Mucosa of descending colon (tissue), 3 donors: ENCODE measurements around the gene ARSB. TPM values are rescaled to one million over a fixed set of nuclear protein-coding genes. Genes with fewer than 3 reads are reported as not detected.

ENCODE experiments used
- ATAC-seq: fragments of 200-7000 bp; cut with Tn5 transposase; one replicate; pipeline ENCODE4 v1.9.1; 2020; ENCODE audit warnings: mild to moderate bottlenecking, moderate library complexity
- DNase-seq, 3 donors: peaks; one replicate each; pipeline ENCODE4 v3.0.0-alpha.2; 2020
- H3K36me3 ChIP-seq: fragments of 200-600 bp; one replicate; pipeline ENCODE4 v1.8.0; 2021; ENCODE audit warnings: low read depth, mild to moderate bottlenecking
- H3K4me1 ChIP-seq: fragments of 200-600 bp; one replicate; pipeline ENCODE4 v1.8.0; 2021; ENCODE audit warnings: low read depth, mild to moderate bottlenecking
- H3K4me3 ChIP-seq: fragments of 200-600 bp; one replicate; pipeline ENCODE4 v1.8.0; 2021; ENCODE audit warnings: mild to moderate bottlenecking
- H3K9me3 ChIP-seq: fragments of 200-600 bp; one replicate; pipeline ENCODE4 v1.8.0; 2021; ENCODE audit warnings: mild to moderate bottlenecking
- CTCF ChIP-seq: fragments of 200-600 bp; IDR thresholded peaks from one replicate; pipeline ENCODE4 v1.8.0; 2022; ENCODE audit warnings: antibody characterized with exemption, mild to moderate bottlenecking
- intact Hi-C, 2 donors: fragments of 100-400 bp; cut with DNase I in 1 of 2; cut with micrococcal nuclease in 1 of 2; formaldehyde crosslinking; loops; one replicate each; pipeline versions ENCODE4 v1.11.0 to v1.11.1; 2022; cut with DNase I, micrococcal nuclease
- total RNA-seq, 3 donors: library from RNA; stranded (reverse); fragmentation: NEBNext Ultra II Directional in 2 of 3; extraction: Animal tissue kit (Norgen Biotek cat#: 25700) in 2 of 3; gene quantifications; one replicate each; pipeline versions ENCODE4 v1.2.1 to v1.2.4, GENCODE V29; 2021 to 2023
- donor health status: DM: no; HTN: no; CAD: no; lungs with moderate emphysema.
- donor health status: DM: no; HTN: no; CAD: no.
- donor health status: DM: no; HTN: yes; CAD: no.

The ARSB gene
- total RNA-seq, 3 donors from 2014 or later, result 8.1 to 14.4 (median 14.1) TPM

- no peak overlapping the region for H3K4me3 ChIP-seq
These were observed 205.1 kb downstream of the ARSB start for GRCh38 chr5:78779771-78780616.

GRCh38 chr5:78779262-78779661 lies 205.8 kb downstream of the ARSB start:
- H3K9me3 ChIP-seq, result no peaks in the 10 kb centered on the region
- TF ChIP-seq CTCF, result no peak
- DNase-seq, result no peak
- no peak overlapping the region for H3K4me3 ChIP-seq
- intact Hi-C loops, result no loop called here
- H3K4me1 ChIP-seq, result no peaks in the 10 kb centered on the region
- no peak for ATAC-seq
- no peaks in the 10 kb centered on the region for H3K36me3 ChIP-seq

More at GRCh38 chr5:78779771-78780616, 205.1 kb downstream of the ARSB start:
- Histone ChIP-seq H3K36me3 (no peaks in the 10 kb centered on the region), H3K9me3 (no peaks in the 10 kb centered on the region), H3K4me1 (no peaks in the 10 kb centered on the region)
- peak; percentile 26 for ATAC-seq
- TF ChIP-seq CTCF, result no peak
- DNase-seq, result no peak
- intact Hi-C loops, result no loop called here

- H3K4me3 ChIP-seq, result no peak overlapping the region
- no peaks in the 10 kb centered on the region for H3K9me3 ChIP-seq
- DNase-seq (no peak), ATAC-seq (peak; percentile 19)
- intact Hi-C loops, result no loop called here
- H3K36me3 ChIP-seq, result no peaks in the 10 kb centered on the region
- TF ChIP-seq CTCF, result no peak
- no peaks in the 10 kb centered on the region for H3K4me1 ChIP-seq
These were observed 206.6 kb downstream of the ARSB start for GRCh38 chr5:78778538-78778937.

- no peak for ATAC-seq
- H3K9me3 ChIP-seq, result no peaks in the 10 kb centered on the region
These were observed 207.2 kb downstream of the ARSB start for GRCh38 chr5:78777901-78778300.

GRCh38 chr5:78776637-78777036 lies 208.5 kb downstream of the ARSB start:
- no peaks in the 10 kb centered on the region for H3K9me3 ChIP-seq
- H3K4me1 ChIP-seq, result peaks cover 4% of the 10 kb centered on the region
- no peak for TF ChIP-seq CTCF
- DNase-seq, result no peak
- no peak for ATAC-seq
- H3K36me3 ChIP-seq, result no peaks in the 10 kb centered on the region
- H3K4me3 ChIP-seq, result no peak overlapping the region
- intact Hi-C loops, result no loop called here

More at GRCh38 chr5:78777901-78778300, 207.2 kb downstream of the ARSB start:
- Histone ChIP-seq H3K4me3 (no peak overlapping the region), H3K4me1 (no peaks in the 10 kb centered on the region), H3K36me3 (no peaks in the 10 kb centered on the region)
- DNase-seq, result no peak
- intact Hi-C loops, result no loop called here
- TF ChIP-seq CTCF, result no peak
